HuH-7 (cell line): ENCODE measurements around the gene NTRK2.

Experiments used
- DNase-seq: peaks from one replicate; pipeline ENCODE4 v3.0.0; 2011; ENCODE audit warnings: low spot score

Gene NTRK2

DNA sequence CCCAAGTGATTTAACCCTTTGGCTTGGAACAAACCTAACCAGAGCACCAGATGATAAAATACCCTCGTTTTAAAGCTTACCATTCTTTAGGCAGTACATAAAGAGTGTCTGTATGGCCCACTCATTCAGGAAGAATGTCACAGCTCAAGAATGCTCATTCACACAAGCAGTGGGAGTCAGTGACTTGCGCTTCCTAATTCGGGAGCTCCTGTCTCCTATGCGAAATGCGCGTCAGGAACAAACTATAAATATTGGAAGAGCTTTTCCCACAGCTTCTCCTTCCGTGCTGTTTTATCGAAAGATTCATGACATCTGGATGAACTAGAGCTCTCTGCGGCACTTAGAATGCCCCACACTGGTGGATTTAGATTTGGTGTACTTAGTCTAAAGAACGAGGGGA is 66.6 kb downstream of the NTRK2 start:
- DNase-seq: no peak

- DNase-seq: no peak
These were observed 67.0 kb downstream of the NTRK2 start for GRCh38 chr9:84736536-84736935.

DNA sequence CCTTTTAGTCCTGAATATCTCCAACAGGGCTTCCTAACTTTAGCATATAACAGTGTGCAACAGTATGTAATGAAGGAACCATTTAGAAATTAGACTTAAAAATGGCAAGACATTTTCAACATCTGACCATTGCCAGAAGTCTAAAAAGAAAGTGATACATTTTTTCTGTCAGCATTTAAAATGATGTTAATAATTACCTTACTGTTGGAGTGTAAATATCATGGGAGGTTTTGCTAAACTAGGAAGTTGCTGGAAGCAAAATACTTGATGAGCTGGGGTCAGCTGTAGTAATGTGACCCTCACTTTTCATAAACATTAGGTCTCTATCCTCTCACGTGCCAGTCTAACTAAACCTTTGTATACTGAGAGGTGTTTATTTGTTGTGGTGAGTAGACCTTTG is 68.8 kb downstream of the NTRK2 start:
- DNase-seq: no peak

DNA sequence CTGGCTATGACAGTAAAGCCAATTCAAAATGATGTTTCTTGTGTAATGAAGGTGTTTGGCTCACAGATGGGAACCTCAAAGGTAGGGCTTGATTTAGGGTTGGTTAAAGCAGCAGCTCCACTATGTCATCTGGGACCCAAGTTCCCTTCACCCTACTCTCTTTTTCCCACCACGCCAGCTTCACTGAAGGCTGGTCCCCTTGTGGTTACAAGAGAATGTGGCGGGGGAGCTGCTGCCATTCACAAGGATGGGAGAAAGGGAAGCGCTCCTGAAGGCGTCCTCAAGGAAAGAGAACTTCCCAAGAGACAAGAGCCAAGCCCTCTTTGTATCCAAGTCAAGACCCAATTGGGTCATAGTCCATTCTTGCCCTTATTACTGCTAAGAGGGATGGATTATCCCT is 72.7 kb downstream of the NTRK2 start:
- no peak for DNase-seq

GRCh38 chr9:84744195-84744594 is 74.7 kb downstream of the NTRK2 start:
- DNase-seq: no peak

GRCh38 chr9:84744726-84745125 is 75.2 kb downstream of the NTRK2 start:
- DNase-seq: no peak

DNA sequence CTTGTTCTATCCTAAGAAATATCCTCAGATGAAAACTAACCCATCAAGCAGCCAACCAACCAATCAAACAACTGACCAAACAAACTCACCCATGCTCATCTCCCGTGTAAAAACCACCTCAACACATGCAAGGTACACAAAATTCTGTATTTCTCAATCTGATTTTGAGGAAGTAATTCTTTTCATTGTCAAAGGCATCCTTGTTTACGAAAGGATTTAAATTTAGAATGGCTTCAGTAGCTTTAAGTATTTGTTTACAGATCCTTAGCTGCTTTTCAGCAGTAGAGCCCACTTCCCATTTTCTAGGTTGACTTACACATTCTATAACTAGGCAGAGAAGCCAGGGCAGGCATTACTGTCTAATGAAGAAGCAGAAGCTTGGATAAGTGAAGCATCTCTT is 78.6 kb downstream of the NTRK2 start:
- DNase-seq: no peak

GRCh38 chr9:84750152-84750865 is 80.8 kb downstream of the NTRK2 start:
- no peak for DNase-seq

DNA sequence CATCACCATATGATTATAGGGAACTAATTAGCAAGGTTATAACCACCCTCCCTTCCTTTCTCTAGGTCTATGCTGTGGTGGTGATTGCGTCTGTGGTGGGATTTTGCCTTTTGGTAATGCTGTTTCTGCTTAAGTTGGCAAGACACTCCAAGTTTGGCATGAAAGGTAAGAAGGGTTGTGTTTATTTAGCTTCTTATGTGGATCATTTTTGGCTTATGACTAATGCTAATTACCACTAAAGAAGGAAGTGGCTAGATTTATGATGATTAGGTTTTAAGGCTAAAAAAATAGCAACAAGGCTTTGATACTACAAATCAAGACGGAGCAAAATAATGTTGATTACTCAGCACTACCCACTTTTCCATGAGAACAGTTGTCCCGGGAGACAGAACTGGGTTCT is 82.4 kb downstream of the NTRK2 start:
- DNase-seq: no peak

DNA sequence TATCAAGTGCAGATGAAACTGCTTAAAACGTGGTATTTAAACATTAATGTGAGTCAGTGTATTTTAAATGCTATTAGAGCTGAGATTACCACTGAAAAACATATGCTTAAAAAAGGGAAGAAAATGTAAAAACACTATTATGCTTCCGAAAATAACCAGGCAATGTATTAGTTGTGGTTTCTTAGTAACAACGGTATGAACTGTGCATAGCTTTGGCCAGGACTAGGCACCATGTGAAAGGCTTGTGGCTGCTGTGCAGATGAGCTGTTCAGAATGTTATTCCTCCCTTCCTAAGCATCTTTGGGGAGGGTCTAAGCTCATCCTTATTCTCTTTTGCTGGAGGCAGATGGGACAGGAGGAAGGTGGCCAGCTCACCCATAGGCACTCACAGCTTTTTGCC is 84.9 kb downstream of the NTRK2 start:
- DNase-seq: no peak

DNA sequence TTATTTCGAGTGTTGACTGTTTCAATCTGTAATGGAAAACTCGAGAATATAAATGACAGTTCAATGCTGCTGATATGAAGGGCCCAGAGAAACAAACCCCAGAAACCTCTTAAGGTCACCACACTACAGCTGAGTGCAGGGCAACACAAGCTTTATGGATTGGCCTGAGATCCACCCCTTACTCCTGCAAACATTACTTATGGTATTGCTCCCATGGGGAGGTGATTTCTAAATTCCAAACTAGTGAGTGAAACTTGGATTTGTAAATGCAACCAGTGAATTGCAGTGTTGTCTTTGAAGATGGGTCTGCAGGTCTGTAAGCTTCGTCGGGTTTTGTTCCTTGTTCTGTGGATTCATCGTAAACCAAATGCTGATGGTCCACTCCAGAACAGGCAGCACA is 85.4 kb downstream of the NTRK2 start:
- DNase-seq: no peak

DNA sequence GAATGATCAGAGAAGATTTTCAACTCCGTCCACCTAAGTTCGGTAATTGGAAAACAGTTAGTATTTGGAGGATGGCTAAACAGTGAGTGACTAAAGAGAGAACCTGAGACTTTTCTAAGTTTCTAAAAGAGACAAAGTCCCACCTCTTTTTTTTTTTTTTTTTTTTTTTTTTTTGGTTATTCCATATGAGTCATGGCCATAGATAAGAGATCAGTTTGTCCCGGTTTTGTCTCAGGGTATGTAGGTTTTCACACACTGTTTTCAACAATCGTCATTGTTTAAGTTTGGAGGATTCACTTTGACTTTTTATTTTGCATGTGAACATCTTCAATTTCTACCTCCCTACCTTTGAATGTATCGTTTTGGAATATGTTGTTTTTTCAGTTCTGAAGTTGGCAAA is 85.9 kb downstream of the NTRK2 start:
- no peak for DNase-seq

- no peak for DNase-seq
These were observed 86.6 kb downstream of the NTRK2 start for GRCh38 chr9:84756171-84756570.

DNA sequence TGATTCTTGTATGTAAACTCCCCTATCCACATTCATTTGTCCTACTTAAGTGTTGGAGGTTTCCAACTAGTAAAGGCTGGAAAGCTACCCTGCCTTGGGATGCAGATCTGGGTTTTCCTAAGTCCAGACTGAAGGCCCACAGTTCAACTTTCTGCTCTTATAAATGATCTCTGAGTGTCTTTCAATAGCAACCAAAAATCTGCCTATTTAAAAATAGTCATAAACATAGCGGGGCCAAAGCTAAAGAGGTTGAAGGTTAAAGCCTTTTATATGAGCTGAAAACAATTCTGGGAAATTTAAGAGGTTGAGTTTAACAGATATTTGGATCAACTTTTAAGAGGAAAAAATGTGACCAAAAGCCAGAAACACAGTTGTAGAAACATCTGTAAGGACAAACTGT is 87.2 kb downstream of the NTRK2 start:
- DNase-seq: no peak

- DNase-seq: no peak
These were observed 89.3 kb downstream of the NTRK2 start for GRCh38 chr9:84758817-84759216.

GRCh38 chr9:84759300-84759750 is 89.8 kb downstream of the NTRK2 start:
- DNase-seq: no peak

DNA sequence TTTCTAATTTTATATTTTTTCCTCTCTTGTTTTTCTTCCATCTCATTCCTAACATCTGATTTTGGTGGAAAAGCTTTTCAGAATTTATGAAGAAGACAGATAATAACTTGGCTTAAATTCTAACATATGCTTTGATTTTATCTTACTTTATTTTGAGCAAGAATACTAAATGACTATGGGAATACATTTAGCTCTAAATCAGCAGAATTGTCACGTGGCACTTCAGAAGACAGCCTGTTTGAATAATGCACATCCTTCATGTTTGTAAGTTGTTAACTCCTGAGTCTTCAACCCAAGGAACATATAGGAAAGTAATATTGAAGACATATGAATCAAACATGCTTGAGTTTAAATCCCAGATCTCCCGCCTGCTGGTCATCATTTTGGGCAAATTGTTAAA is 90.3 kb downstream of the NTRK2 start:
- DNase-seq: no peak

DNA sequence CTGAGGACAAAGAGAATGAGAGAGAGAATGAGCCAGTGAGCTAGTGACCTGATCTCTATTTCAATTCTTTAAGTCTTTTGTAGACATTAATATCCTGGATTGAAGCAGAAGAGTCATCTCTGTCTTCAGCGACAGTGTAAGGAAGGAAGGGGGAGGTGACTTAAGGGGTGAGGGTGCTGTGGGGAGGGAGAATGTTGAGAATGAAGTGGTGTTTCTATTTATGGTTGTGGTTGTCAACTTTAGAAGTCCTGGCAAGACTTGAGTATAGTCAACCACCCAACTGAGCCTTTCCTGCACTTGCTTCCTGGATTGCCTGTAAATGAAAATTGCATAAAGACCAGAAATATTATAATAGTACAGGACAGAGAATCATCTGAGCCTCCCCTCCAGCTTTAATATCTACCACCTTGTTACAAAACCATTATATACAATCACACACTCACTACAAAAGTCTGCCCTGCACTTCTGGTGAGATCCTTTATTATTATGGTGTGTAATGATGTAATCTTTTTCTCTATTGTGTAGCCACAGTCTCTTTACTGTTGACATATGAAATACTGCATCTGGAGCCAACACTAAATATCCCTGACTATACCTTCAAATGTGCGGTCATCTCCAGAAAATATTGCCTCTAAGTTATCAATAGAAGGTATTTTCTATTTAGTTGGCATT is 91.7 kb downstream of the NTRK2 start:
- DNase-seq: no peak

GRCh38 chr9:84772511-84772910 is 103.0 kb downstream of the NTRK2 start:
- DNase-seq: no peak

DNA sequence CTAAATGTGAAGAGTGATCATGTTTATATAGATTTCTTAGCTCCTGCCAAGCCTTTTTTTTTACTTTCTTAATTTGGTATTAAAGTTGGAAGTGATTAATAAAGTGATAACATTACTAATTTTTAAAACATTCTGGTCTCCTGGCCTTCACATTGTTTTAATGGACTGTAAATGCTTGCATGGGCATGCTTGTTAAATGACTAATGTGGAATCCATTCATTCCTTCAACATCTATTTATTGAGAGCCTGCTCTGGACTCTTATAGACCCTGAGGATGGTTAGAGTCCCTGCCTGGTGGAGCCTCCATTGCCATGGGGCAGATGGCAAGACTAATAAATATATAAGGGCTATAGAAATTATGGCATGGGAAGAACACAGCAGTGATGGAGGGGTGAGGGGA is 103.5 kb downstream of the NTRK2 start:
- DNase-seq: no peak

- DNase-seq: no peak
These were observed 105.6 kb downstream of the NTRK2 start for GRCh38 chr9:84775056-84775643.

GRCh38 chr9:84778570-84778969 is 109.0 kb downstream of the NTRK2 start:
- DNase-seq: no peak

DNA sequence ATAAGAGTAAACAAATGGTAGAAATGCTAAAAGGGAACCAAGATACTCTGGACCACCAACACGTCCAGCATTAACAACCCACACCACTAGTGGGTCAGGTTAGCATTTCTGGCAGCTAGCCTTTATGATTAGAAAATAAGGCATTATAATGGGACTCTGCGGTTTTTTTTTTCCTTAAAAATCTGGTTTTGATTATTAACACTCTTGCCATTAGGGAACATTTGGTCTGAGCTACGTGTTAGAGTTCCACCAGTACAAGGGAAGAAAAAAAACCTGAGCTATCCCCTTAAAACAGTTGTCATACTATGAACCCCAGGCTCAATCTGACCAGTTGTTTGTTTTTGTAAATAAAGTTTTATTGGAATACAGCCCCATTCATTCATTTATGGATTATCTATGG is 110.4 kb downstream of the NTRK2 start:
- no peak for DNase-seq

- no peak for DNase-seq
These were observed 110.9 kb downstream of the NTRK2 start for GRCh38 chr9:84780385-84780784.
